GM23338 (cell line): ENCODE measurements around the gene COX10. TPM values are rescaled to one million over a fixed set of nuclear protein-coding genes. Genes with fewer than 3 reads are reported as not detected.

Source experiments
- ATAC-seq: fragments of 200-7000 bp; cut with Tn5 transposase; 3 replicates; pipeline ENCODE4 v1.9.1; 2020
- DNase-seq: peaks from one replicate; pipeline ENCODE4 v3.0.0-alpha.2; 2015; ENCODE audit warnings: low spot score
- H2AFZ ChIP-seq: fragments of 200-600 bp; sonication (generic); 2 replicates; pipeline ENCODE4 v1.8.0; 2016; ENCODE audit warnings: antibody characterized with exemption, mild to moderate bottlenecking, moderate library complexity
- H3F3A ChIP-seq: fragments of 200-600 bp; sonication (generic); replicated peaks from 2 replicates; pipeline ENCODE4 v1.8.0; 2017; ENCODE audit warnings: antibody characterized with exemption, mixed run types, low read depth
- H3K27ac ChIP-seq: fragments of 200-600 bp; sonication (generic); 2 replicates; pipeline ENCODE4 v1.6.1; 2016; ENCODE audit warnings: low read depth
- H3K27me3 ChIP-seq: fragments of 200-600 bp; sonication (generic); 2 replicates; pipeline ENCODE4 v1.8.0; 2016; ENCODE audit warnings: mild to moderate bottlenecking, mixed run types, moderate library complexity; ENCODE audit not compliant: insufficient read depth
- H3K36me3 ChIP-seq: fragments of 200-600 bp; sonication (generic); 2 replicates; pipeline ENCODE4 v1.8.0; 2016; ENCODE audit warnings: mild to moderate bottlenecking; ENCODE audit not compliant: insufficient read depth
- H3K4me1 ChIP-seq: fragments of 200-600 bp; sonication (generic); 2 replicates; pipeline ENCODE4 v1.8.0; 2016; ENCODE audit warnings: mild to moderate bottlenecking, moderate library complexity; ENCODE audit not compliant: insufficient read depth
- H3K4me2 ChIP-seq: fragments of 200-600 bp; sonication (generic); 2 replicates; pipeline ENCODE4 v1.7.1; 2017; ENCODE audit warnings: mixed run types
- H3K4me3 ChIP-seq: fragments of 200-600 bp; sonication (generic); 2 replicates; pipeline ENCODE4 v1.6.1; 2016; ENCODE audit warnings: mixed run types
- H3K79me2 ChIP-seq: fragments of 200-600 bp; sonication (generic); replicated peaks from 2 replicates; pipeline ENCODE4 v1.8.0; 2017; ENCODE audit warnings: mild to moderate bottlenecking; ENCODE audit not compliant: insufficient read depth
- H3K9me2 ChIP-seq: fragments of 200-600 bp; sonication (generic); 2 replicates; pipeline ENCODE4 v1.8.0; 2017; ENCODE audit not compliant: insufficient read depth
- H4K20me1 ChIP-seq: fragments of 200-600 bp; sonication (generic); replicated peaks from 2 replicates; pipeline ENCODE4 v1.8.0; 2017; ENCODE audit warnings: mild to moderate bottlenecking; ENCODE audit not compliant: insufficient read depth
- H3K27ac Mint-ChIP-seq: 2 replicates; pipeline ENCODE4 v1.8.0; 2020; ENCODE audit warnings: inconsistent platforms, mild to moderate bottlenecking, moderate library complexity, mixed read lengths
- H3K27me3 Mint-ChIP-seq: 3 replicates; pipeline ENCODE4 v1.8.0; 2022; ENCODE audit warnings: low read depth, mild to moderate bottlenecking, moderate library complexity, mixed read lengths, inconsistent platforms; ENCODE audit not compliant: insufficient read depth, poor library complexity
- H3K36me3 Mint-ChIP-seq: 3 replicates; pipeline ENCODE4 v1.8.0; 2021; ENCODE audit warnings: low read depth, mild to moderate bottlenecking, inconsistent platforms, moderate library complexity, mixed read lengths
- H3K4me1 Mint-ChIP-seq: 3 replicates; pipeline ENCODE4 v1.8.0; 2020; ENCODE audit warnings: mild to moderate bottlenecking, inconsistent platforms, mixed read lengths
- H3K4me3 Mint-ChIP-seq: 3 replicates; pipeline ENCODE4 v1.8.0; 2021; ENCODE audit warnings: moderate library complexity, mild to moderate bottlenecking, inconsistent platforms, mixed read lengths
- H3K9me3 Mint-ChIP-seq: 3 replicates; pipeline ENCODE4 v1.8.0; 2020; ENCODE audit warnings: moderate library complexity, mild to moderate bottlenecking, inconsistent platforms, mixed read lengths
- CTCF ChIP-seq, 2 experiments: fragments of 200-600 bp in 1 of 2; sonication (generic) in 1 of 2; conservative IDR thresholded peaks; 2 replicates each; pipeline versions ENCODE4 v1.5.1 to v1.6.1; 2016 to 2017; ENCODE audit warnings: antibody characterized with exemption in 2 of 2, low read depth in 2 of 2, mild to moderate bottlenecking in 2 of 2, moderate library complexity in 1 of 2
- ETS1 ChIP-seq: IDR thresholded peaks from 2 replicates; pipeline ENCODE4 v1.6.1; 2016; ENCODE audit warnings: antibody characterized with exemption
- EZH2 ChIP-seq: fragments of 200-600 bp; sonication (generic); IDR thresholded peaks from one replicate; pipeline ENCODE4 v1.8.0; 2017; ENCODE audit warnings: antibody characterized with exemption, mild to moderate bottlenecking, low read depth; ENCODE audit not compliant: unreplicated experiment
- JUNB ChIP-seq: IDR thresholded peaks from one replicate; pipeline ENCODE4 v1.6.1; 2016; ENCODE audit warnings: antibody characterized with exemption; ENCODE audit not compliant: unreplicated experiment
- NANOG ChIP-seq: IDR thresholded peaks from 2 replicates; pipeline ENCODE4 v1.6.1; 2016; ENCODE audit warnings: antibody characterized with exemption, borderline replicate concordance
- POLR2AphosphoS5 ChIP-seq: IDR thresholded peaks from 2 replicates; pipeline ENCODE4 v1.6.1; 2016; ENCODE audit warnings: antibody characterized with exemption, low read depth
- STAT1 ChIP-seq: IDR thresholded peaks from one replicate; pipeline ENCODE4 v1.6.1; 2016; ENCODE audit warnings: antibody characterized with exemption; ENCODE audit not compliant: unreplicated experiment
- ZNF114 ChIP-seq: fragments of 250-450 bp; sonication (Bioruptor Pico); IDR thresholded peaks from 2 replicates; pipeline ENCODE4 v1.5.0; 2020; ENCODE audit warnings: mild to moderate bottlenecking, moderate library complexity
- ZNF331 ChIP-seq: fragments of 250-450 bp; sonication (Bioruptor Pico); IDR thresholded peaks from 2 replicates; pipeline ENCODE4 v1.5.0; 2020; ENCODE audit warnings: low read depth, mild to moderate bottlenecking, moderate library complexity
- ZNF462 ChIP-seq: fragments of 250-450 bp; sonication (Bioruptor Pico); IDR thresholded peaks from 2 replicates; pipeline ENCODE4 v1.5.0; 2020; ENCODE audit warnings: mild to moderate bottlenecking, moderate library complexity
- polyA plus RNA-seq: library from polyadenylated mRNA; unstranded; fragments of >200 nt; fragmentation: Nextera tagmentation; extraction: Ambion mirVana; gene quantifications from 2 replicates; pipeline ENCODE4 v1.2.1, GENCODE V29; 2016
- total RNA-seq: library from RNA; depleted of rRNA; stranded (reverse); fragments of >200 nt; shearing (Covaris generic); gene quantifications from 2 replicates; pipeline ENCODE4 v1.2.3, GENCODE V29; 2014

The COX10 gene
- total and polyA plus RNA-seq, 2 experiments from 2014 or later: 25.7 to 46.6 TPM

GRCh38 chr17:14068542-14069250 lies 608 bp upstream of the COX10 start (continued):
- TF ChIP-seq ZNF462 (CRISPR knock-in tag) (no peak), ZNF331 (CRISPR knock-in tag) (no peak), EZH2 (no peak), STAT1 (no peak), NANOG (no peak)

- Mint-ChIP-seq H3K4me1 (peaks cover 12% of the 10 kb centered on the region), H3K27me3 (peaks cover 5% of the 10 kb centered on the region), H3K27ac (no peak overlapping the region), H3K4me3 (peak overlapping the region; percentile 99), H3K36me3 (peaks cover 18% of the 10 kb centered on the region), H3K9me3 (peaks cover 11% of the 10 kb centered on the region)
- peak overlapping the region; percentile 96 for H3K4me2 ChIP-seq
- H3K27me3 ChIP-seq: no peaks in the 10 kb centered on the region
- peaks cover 12% of the 10 kb centered on the region; the same call in 1 of the 2 replicates for H3K36me3 ChIP-seq
- H3K9me2 ChIP-seq: no peaks in the 10 kb centered on the region
- ATAC-seq (no peak), DNase-seq (no peak)
- peaks cover 9% of the 10 kb centered on the region for H3K4me1 ChIP-seq
- H3F3A ChIP-seq: no peaks in the 10 kb centered on the region
- no peak overlapping the region for H2AFZ ChIP-seq
- H3K27ac ChIP-seq: no peak overlapping the region
- peaks cover 72% of the 10 kb centered on the region for H3K79me2 ChIP-seq
- peak overlapping the region; percentile 100 for H3K4me3 ChIP-seq
- peaks cover 17% of the 10 kb centered on the region for H4K20me1 ChIP-seq
- TF ChIP-seq ETS1 (no peak), POLR2AphosphoS5 (no peak), NANOG (no peak), ZNF331 (CRISPR knock-in tag) (no peak), CTCF (conservative IDR thresholded peaks at IDR 0.05; ENCODE audit: low read depth in 2 of 2) (no peak), ZNF114 (CRISPR knock-in tag) (no peak), EZH2 (no peak), STAT1 (no peak), JUNB (no peak)
Observed at GRCh38 chr17:14070344-14070984, 1.2 kb downstream of the COX10 start.
